GM21737 (cell line): Measurements from ENCODE around the gene ATP2A2.

ENCODE experiments used
- ATAC-seq: cut with Tn5 transposase; IDR thresholded peaks from one replicate; pipeline ENCODE4 v1.9.1; 2021; ENCODE audit warnings: mild to moderate bottlenecking, moderate library complexity; ENCODE audit not compliant: unreplicated experiment

The ATP2A2 gene

GRCh38 chr12:110289044-110289710, 8.1 kb downstream of the ATP2A2 start:
- ATAC-seq: no peak

DNA sequence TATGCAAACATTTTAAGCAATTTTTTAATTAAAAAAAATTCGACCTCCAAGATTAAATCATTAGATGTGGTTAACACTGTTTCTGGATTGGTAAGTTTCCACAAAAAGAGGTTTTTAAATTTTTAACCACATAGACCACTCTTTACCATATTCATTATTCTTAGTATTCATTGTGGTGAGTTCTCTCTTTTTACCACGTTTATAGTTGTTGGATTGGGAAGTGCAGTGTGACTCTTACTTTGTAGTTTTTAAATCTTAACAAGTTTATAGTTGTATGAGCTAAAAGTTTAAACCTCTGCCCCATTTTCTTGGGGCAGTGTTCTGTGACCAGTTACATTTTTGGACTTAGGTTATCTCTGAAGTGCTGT, 8.6 kb downstream of the ATP2A2 start:
- no peak for ATAC-seq

GRCh38 chr12:110301065-110301806, 20.2 kb downstream of the ATP2A2 start:
- no peak for ATAC-seq

- no peak for ATAC-seq
Measured at GRCh38 chr12:110304061-110304551, 23.1 kb downstream of the ATP2A2 start.

GRCh38 chr12:110307372-110307771, 26.3 kb downstream of the ATP2A2 start:
- no peak for ATAC-seq

GRCh38 chr12:110310763-110311162, 29.7 kb downstream of the ATP2A2 start:
- no peak for ATAC-seq

DNA sequence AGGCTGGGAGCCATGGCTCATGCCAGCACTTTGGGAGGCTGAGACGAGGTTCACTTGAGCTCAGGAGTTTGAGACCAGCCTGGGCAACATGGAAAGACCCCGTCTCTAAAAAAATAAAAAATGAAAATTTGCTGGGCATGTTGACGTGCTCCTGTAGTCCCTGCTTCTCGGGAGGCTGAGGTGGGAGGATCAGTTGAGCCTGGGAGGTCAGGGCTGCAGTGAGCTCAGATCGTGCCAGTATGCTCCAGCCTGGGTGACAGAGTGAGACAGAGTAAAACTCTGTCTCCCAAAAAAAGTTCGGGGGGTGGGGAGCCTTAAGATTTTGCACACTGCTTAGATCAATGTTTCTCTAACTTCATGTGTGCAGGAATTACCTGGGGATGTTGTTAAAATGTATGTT, 30.9 kb downstream of the ATP2A2 start:
- ATAC-seq: no peak

DNA sequence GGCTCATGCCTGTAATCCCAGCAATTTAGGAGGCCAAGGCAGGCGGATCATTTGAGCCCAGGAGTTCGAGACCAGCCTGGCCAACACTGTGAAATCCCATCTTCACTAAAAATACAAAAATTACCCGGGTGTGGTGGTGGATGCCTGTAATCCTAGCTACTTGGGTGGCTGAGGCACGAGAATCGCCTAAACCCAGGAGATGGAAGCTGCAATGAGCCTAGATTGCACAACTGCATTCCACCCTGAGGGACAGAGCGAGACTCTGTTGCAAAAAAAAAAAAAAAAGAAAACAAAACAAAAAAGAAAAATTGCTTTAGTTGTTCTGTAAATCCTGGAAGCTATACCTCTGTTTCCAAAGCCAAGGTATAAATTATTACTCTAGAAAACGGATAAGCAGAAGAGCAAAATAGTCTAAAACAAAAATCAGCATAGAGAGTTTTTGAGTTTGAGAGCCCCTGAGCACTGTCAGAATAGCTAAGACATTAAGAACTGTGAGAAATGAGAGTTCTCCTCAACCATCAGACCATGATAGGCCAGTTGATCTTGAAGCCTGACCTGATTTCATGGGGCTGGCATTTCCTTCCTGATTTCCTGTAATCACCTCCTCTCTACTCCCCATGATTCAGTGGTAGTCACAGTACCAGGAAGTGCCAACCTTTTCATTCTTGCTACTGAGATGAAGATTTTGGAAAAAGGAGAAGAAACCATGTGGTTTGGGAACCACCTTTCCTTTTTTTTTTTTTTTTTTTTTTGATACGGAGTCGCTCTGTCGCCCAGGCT, 31.7 kb downstream of the ATP2A2 start:
- no peak for ATAC-seq

DNA sequence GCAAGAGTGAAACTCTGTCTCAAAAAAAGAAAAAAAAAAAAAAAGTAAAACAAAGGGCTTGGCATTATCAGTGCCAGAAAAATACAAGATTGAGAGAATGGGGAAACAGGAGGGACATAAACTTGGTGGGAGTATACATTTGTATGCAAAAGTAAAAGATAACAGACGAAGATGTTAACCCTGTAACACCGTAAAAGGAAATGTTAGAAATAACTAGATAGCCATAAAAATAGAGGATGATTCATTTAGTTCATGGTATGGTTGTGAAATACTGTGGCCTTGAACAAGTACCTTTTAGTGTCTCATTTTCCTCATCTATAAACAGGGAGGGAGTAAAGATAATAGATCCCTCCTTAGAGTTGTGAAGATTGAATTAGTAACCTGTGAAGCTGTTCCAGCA, 33.3 kb downstream of the ATP2A2 start:
- no peak for ATAC-seq

DNA sequence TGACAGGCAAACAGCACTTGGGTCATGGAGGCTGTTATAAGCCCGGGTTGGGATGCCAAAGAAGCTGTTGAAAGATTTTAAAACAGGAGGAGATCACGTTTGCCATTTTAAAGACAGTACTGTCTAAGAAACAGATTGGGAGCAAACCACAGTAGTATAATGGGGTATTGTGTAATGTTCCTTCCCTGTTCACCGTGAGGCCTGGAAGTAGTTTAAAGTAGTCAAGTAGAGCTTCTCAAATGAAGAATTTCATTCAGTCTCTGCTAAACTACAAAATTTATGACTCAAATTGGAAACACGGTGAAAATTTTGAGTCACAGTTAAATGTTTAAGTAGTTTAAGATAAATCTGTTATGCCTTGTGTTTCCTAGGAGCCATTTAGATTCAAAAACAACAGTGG, 35.8 kb downstream of the ATP2A2 start:
- no peak for ATAC-seq

- ATAC-seq: no peak
Measured at GRCh38 chr12:110317911-110318310, 36.9 kb downstream of the ATP2A2 start.

GRCh38 chr12:110320550-110320949, 39.5 kb downstream of the ATP2A2 start:
- ATAC-seq: no peak

- no peak for ATAC-seq
Measured at GRCh38 chr12:110329710-110330109, 48.7 kb downstream of the ATP2A2 start.

DNA sequence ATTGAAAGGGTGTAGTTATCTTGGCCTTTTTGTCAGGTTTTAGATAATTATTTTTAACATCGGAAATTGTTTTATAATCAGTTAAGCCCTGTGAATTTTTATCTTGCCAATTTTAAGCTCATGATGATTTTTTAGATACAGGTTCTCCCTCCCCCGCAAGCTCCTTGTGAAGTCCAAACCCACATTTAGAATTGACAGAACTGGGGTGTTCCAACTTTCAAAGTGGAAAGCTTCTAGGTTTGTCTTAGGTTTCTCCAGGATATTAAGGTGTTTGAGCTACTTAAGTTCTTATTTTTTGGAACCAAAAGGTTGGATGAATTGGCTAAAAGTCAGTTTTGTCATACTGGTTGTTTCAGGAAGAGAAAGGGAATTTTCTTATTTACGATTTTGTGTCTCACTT, 49.1 kb downstream of the ATP2A2 start:
- ATAC-seq: no peak

DNA sequence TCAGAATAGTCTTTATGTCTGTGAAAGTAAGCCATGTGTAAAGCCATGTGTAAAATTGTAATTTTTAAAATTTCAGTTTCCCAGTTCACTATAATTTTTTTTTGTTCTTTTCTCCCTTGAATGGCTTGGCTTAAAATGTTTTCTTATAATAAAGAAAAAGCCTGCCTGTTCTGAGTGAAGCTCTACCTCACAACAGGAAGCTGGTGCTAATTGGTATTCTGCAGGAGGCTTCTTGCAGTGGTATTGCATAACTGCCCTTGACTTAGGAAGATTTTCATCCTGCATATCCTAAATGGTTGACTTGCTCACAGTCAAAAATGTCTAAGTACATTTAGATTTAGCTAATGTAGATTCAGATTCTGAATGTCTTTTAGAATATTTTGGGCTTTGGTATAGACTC, 49.5 kb downstream of the ATP2A2 start:
- ATAC-seq: no peak

DNA sequence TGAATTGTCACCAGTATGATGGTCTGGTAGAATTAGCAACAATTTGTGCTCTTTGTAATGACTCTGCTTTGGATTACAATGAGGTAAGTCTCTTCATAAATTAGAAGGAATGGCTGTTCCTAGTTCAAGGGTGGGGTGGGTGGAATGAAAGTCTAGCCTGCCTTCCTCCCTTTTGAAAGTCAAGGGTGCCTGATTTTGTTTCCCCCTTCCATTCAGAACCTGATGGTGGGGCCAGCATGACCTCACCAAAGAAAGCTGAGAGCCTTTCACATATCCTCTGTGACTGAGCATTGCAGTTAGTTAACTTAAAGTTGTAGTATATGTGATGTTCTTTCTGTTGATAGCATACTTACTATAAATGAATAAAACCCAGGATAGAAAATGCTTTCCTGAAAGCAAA, 52.2 kb downstream of the ATP2A2 start:
- no peak for ATAC-seq

GRCh38 chr12:110335481-110336045, 54.5 kb downstream of the ATP2A2 start:
- no peak for ATAC-seq

DNA sequence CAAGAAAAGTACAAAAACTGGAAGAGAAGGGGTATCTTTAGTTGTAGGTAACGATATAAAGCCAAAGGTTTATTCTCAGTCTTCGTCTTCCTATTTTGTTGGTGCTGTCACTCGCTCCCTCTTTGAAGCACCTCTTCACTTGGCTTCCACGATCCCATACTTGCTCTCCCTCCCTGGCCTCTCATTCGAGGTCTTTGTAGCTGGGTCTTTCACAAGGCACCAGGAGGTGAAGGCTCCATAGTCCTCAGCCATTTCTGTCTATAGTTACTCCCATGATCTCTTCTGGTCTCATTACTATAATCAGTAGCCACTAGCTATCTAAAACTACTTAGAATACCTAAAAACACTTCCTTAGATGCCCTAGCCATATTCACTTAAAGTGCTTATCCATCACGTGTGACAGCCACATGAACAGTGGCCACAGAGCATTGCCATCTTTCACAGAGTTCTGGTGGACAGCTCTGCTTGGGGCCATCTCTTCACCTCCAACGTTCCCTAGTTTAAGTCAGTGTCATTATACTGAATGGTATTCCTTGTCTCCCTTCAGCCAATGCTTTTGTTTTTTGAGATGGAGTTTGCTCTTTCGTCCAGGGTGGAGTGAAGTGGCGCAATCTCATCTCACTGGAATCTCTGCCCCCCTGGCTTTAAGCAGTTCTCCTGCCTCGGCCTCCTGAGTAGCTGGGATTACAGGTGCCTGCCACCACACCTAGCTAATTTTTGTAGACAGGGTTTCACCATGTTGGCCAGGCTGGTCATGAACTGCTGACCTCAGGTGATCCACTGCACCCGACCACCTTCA, 57.1 kb downstream of the ATP2A2 start:
- no peak for ATAC-seq

DNA sequence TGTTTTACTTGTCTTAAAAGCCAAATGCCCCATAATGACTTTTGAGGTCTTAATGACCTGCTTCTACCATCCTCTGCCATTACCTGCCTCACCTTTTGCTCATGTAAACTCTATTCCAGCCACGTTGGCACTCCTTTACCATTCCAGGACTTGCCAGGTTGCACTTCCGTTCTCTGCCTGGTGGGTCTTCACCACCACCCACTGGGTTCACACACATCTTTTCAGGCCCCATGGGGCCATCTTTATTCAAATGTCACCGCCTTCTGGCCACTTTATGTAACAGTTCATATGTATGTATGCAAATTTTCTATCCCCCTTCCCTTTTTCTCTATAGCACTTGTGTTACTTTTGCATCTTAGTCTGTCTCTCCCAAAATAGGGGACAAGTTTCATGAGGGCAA, 57.7 kb downstream of the ATP2A2 start:
- ATAC-seq: no peak

- ATAC-seq: no peak
Measured at GRCh38 chr12:110339184-110339952, 58.3 kb downstream of the ATP2A2 start.
